Tibial nerve (tissue), 3 donors: ENCODE results near the gene SLC19A2.

Experiments used
- POLR2A ChIP-seq, 2 donors: fragments of 450-650 bp; IDR thresholded peaks; one replicate each; pipeline ENCODE4 v1.6.1; 2017; ENCODE audit warnings: antibody characterized with exemption in 2 of 2, mild to moderate bottlenecking in 2 of 2, moderate library complexity in 2 of 2
- TF ChIP-seq, protein P1 (sequence below), 5 experiments: fragments of 200-600 bp in 3 of 5; fragments of 450-650 bp in 2 of 5; sonication (generic) in 3 of 5; IDR thresholded peaks; one replicate each; pipeline ENCODE4 v1.5.1; 2016 to 2019; ENCODE audit warnings: antibody characterized with exemption in 5 of 5, mild to moderate bottlenecking in 3 of 5, moderate library complexity in 2 of 5

DNA sequence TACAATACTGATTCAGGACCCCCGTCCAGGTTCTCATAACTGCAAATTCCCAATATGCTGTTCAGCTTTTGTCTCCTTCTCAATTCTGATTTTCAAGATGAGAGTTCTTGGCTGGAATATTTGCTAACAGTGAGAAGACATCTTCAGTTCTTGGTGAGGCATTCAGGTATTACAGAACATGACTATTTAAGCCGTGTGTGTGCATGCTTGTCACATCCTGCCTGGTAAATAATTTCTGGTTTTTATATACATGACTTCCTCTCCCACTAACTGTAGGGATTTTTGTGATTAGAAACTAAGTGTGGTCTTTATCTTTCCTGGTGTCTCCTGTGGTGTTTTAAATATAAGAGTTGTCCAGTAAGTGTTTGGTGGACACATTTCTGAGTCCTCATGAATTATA, 10.2 kb upstream of the SLC19A2 start:
- TF ChIP-seq, protein P1, sequence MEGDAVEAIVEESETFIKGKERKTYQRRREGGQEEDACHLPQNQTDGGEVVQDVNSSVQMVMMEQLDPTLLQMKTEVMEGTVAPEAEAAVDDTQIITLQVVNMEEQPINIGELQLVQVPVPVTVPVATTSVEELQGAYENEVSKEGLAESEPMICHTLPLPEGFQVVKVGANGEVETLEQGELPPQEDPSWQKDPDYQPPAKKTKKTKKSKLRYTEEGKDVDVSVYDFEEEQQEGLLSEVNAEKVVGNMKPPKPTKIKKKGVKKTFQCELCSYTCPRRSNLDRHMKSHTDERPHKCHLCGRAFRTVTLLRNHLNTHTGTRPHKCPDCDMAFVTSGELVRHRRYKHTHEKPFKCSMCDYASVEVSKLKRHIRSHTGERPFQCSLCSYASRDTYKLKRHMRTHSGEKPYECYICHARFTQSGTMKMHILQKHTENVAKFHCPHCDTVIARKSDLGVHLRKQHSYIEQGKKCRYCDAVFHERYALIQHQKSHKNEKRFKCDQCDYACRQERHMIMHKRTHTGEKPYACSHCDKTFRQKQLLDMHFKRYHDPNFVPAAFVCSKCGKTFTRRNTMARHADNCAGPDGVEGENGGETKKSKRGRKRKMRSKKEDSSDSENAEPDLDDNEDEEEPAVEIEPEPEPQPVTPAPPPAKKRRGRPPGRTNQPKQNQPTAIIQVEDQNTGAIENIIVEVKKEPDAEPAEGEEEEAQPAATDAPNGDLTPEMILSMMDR (IDR thresholded peaks at IDR 0.05): no peak
- TF ChIP-seq POLR2A (IDR thresholded peaks at IDR 0.05): no peak
